AG04449 (cell line): Measurements from ENCODE around the gene PPM1M.

Experiments used
- CTCF ChIA-PET: fragments of 350-600 bp; formaldehyde crosslinking; extraction: SDS; loops from one replicate; lab custom pipeline; 2021; ENCODE audit warnings: antibody characterized with exemption; lab: Yijun Ruan, JAX
- POLR2A ChIA-PET: fragments of 400-600, 350-600 bp; formaldehyde crosslinking; extraction: SDS; loops from one replicate; lab custom pipeline; 2020; ENCODE audit warnings: antibody characterized with exemption, inconsistent platforms; lab: Yijun Ruan, JAX
- DNase-seq: peaks from one replicate; pipeline ENCODE4 v3.0.0-alpha.2; 2010; ENCODE audit warnings: low read depth, low spot score
- H3K4me3 ChIP-seq: 2 replicates; pipeline ENCODE4 v1.5.1; 2011; ENCODE audit warnings: low read depth, mild to moderate bottlenecking, control low read depth, low read length
- CTCF ChIP-seq: IDR thresholded peaks from one replicate; pipeline ENCODE4 v1.5.1; 2011; ENCODE audit warnings: mild to moderate bottlenecking, moderate library complexity, low read length, control low read depth, inconsistent platforms; ENCODE audit not compliant: insufficient read depth; ENCODE audit errors: missing control alignments

Gene PPM1M

DNA sequence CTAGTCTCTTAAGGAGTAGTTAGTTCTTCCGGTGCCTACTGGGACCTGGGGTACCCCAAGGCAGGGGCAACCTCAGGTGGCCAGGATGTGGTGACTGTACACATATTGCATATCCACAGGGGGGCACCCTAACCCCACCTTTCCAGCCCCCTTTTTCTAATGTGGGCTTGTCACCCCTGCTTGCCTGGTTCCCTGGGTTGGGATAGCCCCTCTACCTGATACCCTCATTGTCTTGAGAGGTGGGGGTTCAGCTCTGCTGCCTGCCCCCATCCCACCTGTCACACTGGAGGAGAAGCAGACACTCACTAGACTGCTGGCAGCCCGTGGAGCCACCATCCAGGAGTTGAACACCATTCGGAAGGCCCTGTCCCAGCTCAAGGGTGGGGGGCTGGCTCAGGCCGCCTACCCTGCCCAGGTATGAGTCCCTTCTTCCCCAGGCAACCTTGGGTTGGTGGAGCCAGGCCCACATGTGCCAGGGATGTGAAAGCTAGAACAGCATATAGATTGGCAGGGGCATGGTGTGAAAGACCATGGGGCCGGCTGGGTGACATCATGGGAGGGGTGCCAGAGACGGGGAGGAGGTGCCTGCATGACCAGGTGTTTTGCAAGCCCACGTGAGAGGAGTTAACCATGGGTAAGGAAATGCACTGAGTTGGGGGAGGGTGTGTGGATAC lies 46.1 kb downstream of the PPM1M start:
- ChIA-PET CTCF (interaction anchor here (0.7 to 27.0 kb wide), 14 partner anchors 8 to 157 kb away, joined by 3 to 498 read pairs (median 4); partner anchors contain the start of gene WDR82), POLR2A (no interaction called here)
- peak; percentile 56 for TF ChIP-seq CTCF
- H3K4me3 ChIP-seq, result no peak overlapping the region
- no peak for DNase-seq

DNA sequence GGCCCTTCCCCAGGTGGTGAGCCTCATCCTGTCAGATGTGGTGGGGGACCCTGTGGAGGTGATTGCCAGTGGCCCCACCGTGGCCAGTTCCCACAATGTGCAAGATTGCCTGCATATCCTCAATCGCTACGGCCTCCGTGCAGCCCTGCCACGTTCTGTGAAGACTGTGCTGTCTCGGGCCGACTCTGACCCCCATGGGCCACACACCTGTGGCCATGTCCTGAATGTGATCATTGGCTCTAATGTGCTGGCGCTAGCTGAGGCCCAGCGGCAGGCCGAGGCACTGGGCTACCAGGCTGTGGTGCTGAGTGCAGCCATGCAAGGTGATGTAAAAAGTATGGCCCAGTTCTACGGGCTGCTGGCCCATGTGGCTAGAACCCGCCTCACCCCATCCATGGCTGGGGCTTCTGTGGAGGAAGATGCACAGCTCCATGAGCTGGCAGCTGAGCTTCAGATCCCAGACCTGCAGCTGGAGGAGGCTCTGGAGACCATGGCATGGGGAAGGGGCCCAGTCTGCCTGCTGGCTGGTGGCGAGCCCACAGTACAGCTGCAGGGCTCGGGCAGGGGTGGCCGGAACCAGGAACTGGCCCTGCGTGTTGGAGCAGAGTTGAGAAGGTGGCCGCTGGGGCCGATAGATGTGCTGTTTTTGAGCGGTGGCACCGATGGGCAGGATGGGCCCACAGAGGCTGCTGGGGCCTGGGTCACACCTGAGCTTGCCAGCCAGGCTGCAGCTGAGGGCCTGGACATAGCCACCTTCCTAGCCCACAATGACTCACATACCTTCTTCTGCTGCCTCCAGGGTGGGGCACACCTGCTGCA lies 46.9 kb downstream of the PPM1M start:
- ChIA-PET CTCF (interaction anchor here (0.7 to 27.0 kb wide), 12 partner anchors 7 to 157 kb away, joined by 3 to 498 read pairs (median 4); no protein-coding TSS in a partner anchor), POLR2A (no interaction called here)
- no peak for TF ChIP-seq CTCF
- no peak overlapping the region for H3K4me3 ChIP-seq
- DNase-seq, result no peak

DNA sequence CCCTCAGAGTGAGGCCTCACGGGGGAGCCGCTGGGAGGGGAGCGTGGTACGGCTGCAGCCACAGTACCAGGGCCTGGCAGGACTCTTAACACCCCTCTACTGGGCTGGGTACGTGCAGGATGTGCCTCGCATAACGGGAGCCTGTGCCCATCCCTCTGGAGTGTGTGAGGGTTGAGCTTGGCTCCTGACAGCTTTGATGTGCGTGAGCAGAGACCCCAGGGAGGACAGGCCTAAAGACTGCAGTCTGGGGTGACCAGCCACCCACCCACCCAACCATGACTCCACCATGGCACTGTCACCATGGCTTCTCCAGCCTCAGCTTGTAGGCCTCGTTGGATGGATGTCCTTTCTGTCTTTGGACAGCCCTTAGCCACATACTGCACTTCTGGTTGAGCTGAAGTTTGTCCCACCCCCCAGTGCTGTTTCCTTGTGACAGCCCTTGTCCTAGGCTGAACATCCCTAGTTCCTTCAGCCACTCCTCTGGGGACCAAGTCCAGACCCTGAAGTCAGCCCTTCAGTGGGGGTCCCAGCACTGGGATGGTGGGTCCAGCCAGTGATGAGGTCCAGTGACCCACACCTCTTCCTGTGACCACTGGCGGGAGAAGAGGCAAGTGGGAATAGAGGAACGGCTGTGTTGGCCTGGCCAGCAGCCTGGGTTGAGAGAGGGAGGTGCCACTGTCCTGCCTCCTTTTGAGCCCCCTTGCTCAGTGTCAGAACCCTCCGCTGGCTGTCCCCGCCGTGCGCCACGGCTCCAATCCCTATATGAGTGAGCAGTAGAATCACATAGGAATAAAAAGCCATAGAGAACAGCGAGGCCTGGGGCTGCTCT lies 48.1 kb downstream of the PPM1M start:
- TF ChIP-seq CTCF, result no peak
- DNase-seq, result no peak
- ChIA-PET POLR2A (no interaction called here), CTCF (interaction anchor here (27.0 kb wide), 1 partner anchor 41 kb away, joined by 498 read pairs; no protein-coding TSS in a partner anchor)
- H3K4me3 ChIP-seq, result no peak overlapping the region

- H3K4me3 ChIP-seq, result no peak overlapping the region
- ChIA-PET POLR2A (no interaction called here), CTCF (interaction anchor here (1.4 to 27.0 kb wide), 3 partner anchors 13 to 75 kb away, joined by 4 to 498 read pairs (median 9); no protein-coding TSS in a partner anchor)
- DNase-seq, result no peak
- no peak for TF ChIP-seq CTCF
Measured at GRCh38 chr3:52294320-52295150, 49.0 kb downstream of the PPM1M start.

GRCh38 chr3:52295671-52296208 lies 50.2 kb downstream of the PPM1M start:
- ChIA-PET POLR2A (no interaction called here), CTCF (interaction anchor here (1.0 to 27.0 kb wide), 5 partner anchors 14 to 149 kb away, joined by 3 to 498 read pairs (median 6); partner anchors contain the start of gene SEMA3G)
- no peak overlapping the region for H3K4me3 ChIP-seq
- no peak for TF ChIP-seq CTCF
- DNase-seq, result no peak
